Bronchial epithelial cell (primary cell): ENCODE measurements around the gene RSPO4. TPM values are rescaled to one million over a fixed set of nuclear protein-coding genes. Genes with fewer than 3 reads are reported as not detected.

ENCODE experiments used
- DNase-seq: peaks from one replicate; pipeline ENCODE4 v3.0.0-alpha.2; 2010; ENCODE audit warnings: low read depth
- FAIRE-seq: peaks from 2 replicates; lab custom pipeline; 2011; peaks lifted over from hg19 to GRCh38; lab: Jason Lieb, UNC
- H3K27me3 ChIP-seq: 2 replicates; pipeline ENCODE4 v1.5.1; 2011; ENCODE audit warnings: low read length; ENCODE audit not compliant: control insufficient read depth, insufficient read depth
- H3K36me3 ChIP-seq: 2 replicates; pipeline ENCODE4 v1.5.1; 2011; ENCODE audit warnings: low read length; ENCODE audit not compliant: control insufficient read depth, insufficient read depth
- H3K4me3 ChIP-seq: 2 replicates; pipeline ENCODE4 v1.5.1; 2011; ENCODE audit warnings: mild to moderate bottlenecking, low read depth, low read length, control low read depth
- CTCF ChIP-seq: IDR thresholded peaks from 2 replicates; pipeline ENCODE4 v1.5.1; 2011; ENCODE audit warnings: mild to moderate bottlenecking, moderate library complexity, low read length, control low read depth, inconsistent platforms; ENCODE audit not compliant: insufficient read depth, severe bottlenecking
- total RNA-seq: library from RNA; depleted of rRNA; stranded (reverse); fragments of >200 nt; gene quantifications from 2 replicates; pipeline ENCODE4 v1.2.1, GENCODE V29; 2014

The RSPO4 gene
- total RNA-seq, 1 donor from 2014 or later = not detected

- no peak for TF ChIP-seq CTCF
- no peaks in the 10 kb centered on the region for H3K36me3 ChIP-seq
- no peaks in the 10 kb centered on the region for H3K27me3 ChIP-seq
- FAIRE-seq (no peak), DNase-seq (no peak)
- H3K4me3 ChIP-seq = no peak overlapping the region
Measured at GRCh38 chr20:1013566-1014340, 11.6 kb upstream of the RSPO4 start.

- Histone ChIP-seq H3K27me3 (no peaks in the 10 kb centered on the region), H3K36me3 (no peaks in the 10 kb centered on the region), H3K4me3 (no peak overlapping the region)
- peak; percentile 91 for FAIRE-seq
- DNase-seq = no peak
- no peak for TF ChIP-seq CTCF
Measured at GRCh38 chr20:1012359-1013168, 10.5 kb upstream of the RSPO4 start.

- H3K27me3 ChIP-seq = no peaks in the 10 kb centered on the region
- FAIRE-seq = no peak
- no peak overlapping the region for H3K4me3 ChIP-seq
- DNase-seq = no peak
- H3K36me3 ChIP-seq = no peaks in the 10 kb centered on the region
- TF ChIP-seq CTCF = no peak
Measured at GRCh38 chr20:1010659-1011058, 8.5 kb upstream of the RSPO4 start.

- peak; percentile 66 for DNase-seq
- no peak for TF ChIP-seq CTCF
- no peaks in the 10 kb centered on the region for H3K36me3 ChIP-seq
- H3K4me3 ChIP-seq = no peak overlapping the region
- H3K27me3 ChIP-seq = peaks cover 12% of the 10 kb centered on the region
- FAIRE-seq = peak; percentile 97
Measured at GRCh38 chr20:1005452-1006027, 3.4 kb upstream of the RSPO4 start.

- no peaks in the 10 kb centered on the region for H3K36me3 ChIP-seq
- TF ChIP-seq CTCF = no peak
- peaks cover 12% of the 10 kb centered on the region for H3K27me3 ChIP-seq
- DNase-seq = no peak
- FAIRE-seq = no peak
- H3K4me3 ChIP-seq = no peak overlapping the region
Measured at GRCh38 chr20:1003920-1004697, 2.0 kb upstream of the RSPO4 start.
